HCT116 (cell line): ENCODE measurements around the gene NFIB. TPM values are rescaled to one million over a fixed set of nuclear protein-coding genes. Genes with fewer than 3 reads are reported as not detected.

ENCODE experiments used
- ATAC-seq: fragments of 200-7000 bp; cut with Tn5 transposase; 2 replicates; pipeline ENCODE4 v1.9.1; 2020; ENCODE audit warnings: mild to moderate bottlenecking, moderate library complexity
- BruUV-seq: library from RNA; stranded (reverse); fragments of 400-500 nt; replicated peaks from 2 replicates; lab custom pipeline; 2021; lab: Mats Ljungman, UMichigan
- CTCF ChIA-PET: fragments of 300-600 bp; sonication (Branson Sonifier 250); formaldehyde crosslinking; loops from one replicate; lab custom pipeline; 2021; ENCODE audit warnings: antibody characterized with exemption; lab: Charles Lee
- POLR2A ChIA-PET: fragments of 300-600, 350-600 bp; sonication (Branson Sonifier 250); formaldehyde crosslinking; loops from one replicate; lab custom pipeline; 2021; ENCODE audit warnings: antibody characterized with exemption; lab: Charles Lee
- RAD21 ChIA-PET, 2 experiments: fragments of 300-600 bp; sonication (Branson Sonifier 250); formaldehyde crosslinking; loops; one replicate each; lab custom pipeline; 2023; ENCODE audit warnings: low total read pairs in 2 of 2; ENCODE audit not compliant: uncharacterized antibody in 2 of 2, unreplicated experiment in 2 of 2, low non-redundant PET in 1 of 2; lab: Charles Lee
- DNase-seq: peaks from one replicate; pipeline ENCODE4 v3.0.0-alpha.2; 2010; ENCODE audit warnings: low read depth, low spot score
- H2AFZ ChIP-seq: fragments of 200-600 bp; shearing (Covaris generic), sonication (generic); 2 replicates; pipeline ENCODE4 v1.6.1; 2017; ENCODE audit warnings: low read depth, mixed run types, mixed read lengths, antibody characterized with exemption, low read length; ENCODE audit not compliant: poor library complexity, severe bottlenecking
- H3K27ac ChIP-seq: 2 replicates; pipeline ENCODE4 v1.5.1; 2012; ENCODE audit warnings: low read depth, low read length
- H3K27me3 ChIP-seq: fragments of 200-600 bp; sonication (generic); 2 replicates; pipeline ENCODE4 v1.6.1; 2016; ENCODE audit warnings: mixed run types, low read length, mixed read lengths; ENCODE audit not compliant: insufficient read depth
- H3K36me3 ChIP-seq, 2 experiments: fragments of 200-500 bp in 1 of 2; fragments of 200-600 bp in 1 of 2; sonication (Bioruptor generic) in 1 of 2; sonication (generic) in 1 of 2; 2 replicates each; pipeline versions ENCODE4 v1.5.1 to v1.6.1; 2014 to 2016; ENCODE audit warnings: low read length in 2 of 2, inconsistent platforms in 1 of 2, mixed read lengths in 1 of 2, mixed run types in 1 of 2; ENCODE audit not compliant: insufficient read depth in 2 of 2, control insufficient read depth in 1 of 2
- H3K4me1 ChIP-seq, 2 experiments: fragments of 200-600 bp in 1 of 2; sonication (generic) in 1 of 2; 2 replicates each; pipeline versions ENCODE4 v1.5.1 to v1.6.1; 2012 to 2017; ENCODE audit warnings: low read length in 2 of 2, inconsistent platforms in 1 of 2, mild to moderate bottlenecking in 1 of 2, mixed read lengths in 1 of 2, mixed run types in 1 of 2, moderate library complexity in 1 of 2; ENCODE audit not compliant: insufficient read depth in 2 of 2, control insufficient read depth in 1 of 2
- H3K4me2 ChIP-seq: fragments of 200-600 bp; sonication (generic); 2 replicates; pipeline ENCODE4 v1.6.1; 2017; ENCODE audit warnings: mixed run types, low read length, mixed read lengths
- H3K4me3 ChIP-seq, 2 experiments: fragments of 200-600 bp in 1 of 2; sonication (generic) in 1 of 2; replicated peaks in 1 of 2; 2 replicates each; pipeline ENCODE4 v1.5.1; 2011 to 2016; ENCODE audit warnings: low read length in 2 of 2, control low read depth in 1 of 2, low read depth in 1 of 2, mild to moderate bottlenecking in 1 of 2, mixed read lengths in 1 of 2, mixed run types in 1 of 2
- H3K79me2 ChIP-seq: fragments of 200-600 bp; sonication (generic); 2 replicates; pipeline ENCODE4 v1.6.1; 2017; ENCODE audit warnings: mild to moderate bottlenecking, mixed run types, low read length, moderate library complexity, mixed read lengths; ENCODE audit not compliant: insufficient read depth
- H3K9ac ChIP-seq: fragments of 200-600 bp; sonication (generic); 2 replicates; pipeline ENCODE4 v1.6.1; 2016; ENCODE audit warnings: low read length, mixed read lengths
- H3K9me2 ChIP-seq: fragments of 200-600 bp; sonication (generic), shearing (Covaris generic); 2 replicates; pipeline ENCODE4 v1.6.1; 2017; ENCODE audit warnings: mixed run types, mild to moderate bottlenecking, moderate library complexity; ENCODE audit not compliant: insufficient read depth
- H3K9me3 ChIP-seq, 2 experiments: fragments of 200-500 bp in 1 of 2; fragments of 200-600 bp in 1 of 2; sonication (Bioruptor generic) in 1 of 2; sonication (generic) in 1 of 2; 2 replicates each; pipeline ENCODE4 v1.6.1; 2014 to 2017; ENCODE audit warnings: low read length in 2 of 2, mixed read lengths in 2 of 2, inconsistent platforms in 1 of 2, low read depth in 1 of 2, mild to moderate bottlenecking in 1 of 2, mixed run types in 1 of 2, moderate library complexity in 1 of 2; ENCODE audit not compliant: control insufficient read depth in 1 of 2, insufficient read depth in 1 of 2
- H4K20me1 ChIP-seq: fragments of 200-600 bp; sonication (generic), shearing (Covaris generic); 2 replicates; pipeline ENCODE4 v1.6.1; 2017; ENCODE audit warnings: mixed run types, mild to moderate bottlenecking, moderate library complexity; ENCODE audit not compliant: insufficient read depth
- EGR1 ChIP-seq: IDR thresholded peaks from 2 replicates; pipeline ENCODE4 v1.6.1; 2012; ENCODE audit warnings: low read depth
- ELF1 ChIP-seq: IDR thresholded peaks from 2 replicates; pipeline ENCODE4 v1.6.1; 2012; ENCODE audit warnings: low read depth, borderline replicate concordance
- EZH2phosphoT487 ChIP-seq: fragments of 200-600 bp; IDR thresholded peaks from 2 replicates; pipeline ENCODE4 v1.6.1; 2018; ENCODE audit warnings: antibody characterized with exemption, borderline replicate concordance
- FOSL1 ChIP-seq: IDR thresholded peaks from 2 replicates; pipeline ENCODE4 v1.6.1; 2012; ENCODE audit warnings: low read depth
- POLR2A ChIP-seq: IDR thresholded peaks from 2 replicates; pipeline ENCODE4 v1.7.0; 2011; ENCODE audit warnings: borderline replicate concordance; ENCODE audit not compliant: insufficient read depth, insufficient read length; ENCODE audit errors: extremely low read depth
- POLR2AphosphoS5 ChIP-seq: IDR thresholded peaks from 2 replicates; pipeline ENCODE4 v1.6.1; 2011; ENCODE audit warnings: mild to moderate bottlenecking, low read depth, low read length, moderate library complexity
- REST ChIP-seq: IDR thresholded peaks from 2 replicates; pipeline ENCODE4 v1.6.1; 2012; ENCODE audit warnings: low read depth
- SP1 ChIP-seq: IDR thresholded peaks from 2 replicates; pipeline ENCODE4 v1.6.1; 2012; ENCODE audit warnings: low read depth
- YY1 ChIP-seq: IDR thresholded peaks from 2 replicates; pipeline ENCODE4 v1.6.1; 2011; ENCODE audit warnings: low read length, low read depth, moderate library complexity, mild to moderate bottlenecking; ENCODE audit not compliant: insufficient replicate concordance; ENCODE audit errors: extremely low read depth
- ZFX ChIP-seq: fragments of 450-650 bp; IDR thresholded peaks from 2 replicates; pipeline ENCODE4 v1.6.1; 2017
- ZNF274 ChIP-seq: fragments of 200-500 bp; sonication (Bioruptor generic); IDR thresholded peaks from 2 replicates; pipeline ENCODE4 v1.6.1; 2014; ENCODE audit warnings: mild to moderate bottlenecking, low read depth, low read length, inconsistent platforms
- intact Hi-C: fragments of 100-400 bp; cut with micrococcal nuclease; formaldehyde crosslinking; loops from 2 replicates; pipeline ENCODE4 v1.10.0; 2022
- total RNA-seq: library from RNA; stranded (reverse); gene quantifications from one replicate; pipeline ENCODE4 v1.2.1, GENCODE V29; 2021; ENCODE audit not compliant: unreplicated experiment

The NFIB gene
- total RNA-seq, 1 experiment from 2014 or later, result 6.6 TPM

GRCh38 chr9:14099737-14100136, 214.2 kb downstream of the NFIB start:
- BruUV-seq, result no TSS peak
- H4K20me1 ChIP-seq, result no peaks in the 10 kb centered on the region
- TF ChIP-seq ELF1 (no peak), EZH2phosphoT487 (no peak), FOSL1 (no peak), REST (no peak), EGR1 (no peak), ZFX (no peak), ZNF274 (no peak), POLR2AphosphoS5 (no peak), SP1 (no peak), POLR2A (no peak), YY1 (no peak)
- no peak overlapping the region for H3K27ac ChIP-seq
- H3K9ac ChIP-seq, result no peak overlapping the region
- H3K4me2 ChIP-seq, result no peak overlapping the region
- ChIA-PET POLR2A (no interaction called here), CTCF (no interaction called here), RAD21 (no interaction called here)
- no peaks in the 10 kb centered on the region for H3K4me1 ChIP-seq
- no peaks in the 10 kb centered on the region for H3K9me2 ChIP-seq
- H3K79me2 ChIP-seq, result no peaks in the 10 kb centered on the region
- no peak for DNase-seq
- H2AFZ ChIP-seq, result no peak overlapping the region
- no peaks in the 10 kb centered on the region for H3K36me3 ChIP-seq
- no peaks in the 10 kb centered on the region for H3K9me3 ChIP-seq
- ATAC-seq, result no peak
- intact Hi-C loops, result no loop called here
- no peaks in the 10 kb centered on the region for H3K27me3 ChIP-seq
- H3K4me3 ChIP-seq, result no peak overlapping the region
